Ectodermal cell (in vitro differentiated cells): Measurements from ENCODE around the gene SH3RF2.
"Not testable (repeated sequence)": the region's sequence is repeated elsewhere in the genome, so short reads cannot be mapped to it uniquely, and the experiment has no call there.

Source experiments
- H3K27ac ChIP-seq: 2 replicates; pipeline ENCODE4 v1.7.0; 2013; ENCODE audit warnings: mild to moderate bottlenecking, low read depth, low read length; ENCODE audit not compliant: insufficient read depth, poor library complexity, severe bottlenecking
- H3K27me3 ChIP-seq: 2 replicates; pipeline ENCODE4 v1.7.0; 2013; ENCODE audit warnings: mild to moderate bottlenecking, low read length; ENCODE audit not compliant: insufficient read depth, control insufficient read depth, poor library complexity, severe bottlenecking
- H3K36me3 ChIP-seq: one replicate; pipeline ENCODE4 v1.7.0; 2013; ENCODE audit warnings: low read length; ENCODE audit not compliant: control insufficient read depth, insufficient read depth
- H3K4me1 ChIP-seq: one replicate; pipeline ENCODE4 v1.7.0; 2013; ENCODE audit warnings: low read length; ENCODE audit not compliant: control insufficient read depth, insufficient read depth
- H3K4me3 ChIP-seq: 2 replicates; pipeline ENCODE4 v1.7.0; 2013; ENCODE audit warnings: low read depth, low read length, control low read depth; ENCODE audit not compliant: insufficient read depth
- H3K9me3 ChIP-seq: 2 replicates; pipeline ENCODE4 v1.7.0; 2013; ENCODE audit warnings: mild to moderate bottlenecking, low read length, moderate library complexity; ENCODE audit not compliant: control insufficient read depth
- WGBS, 2 experiments: methylation state at CpG; one replicate each; pipeline ENCODE4 v1.1.7; 2013; ENCODE audit warnings: missing lambda C conversion rate in 2 of 2; 5-methylcytosine and 5-hydroxymethylcytosine counted together

The SH3RF2 gene

GRCh38 chr5:145960848-145961600 is 24.6 kb downstream of the SH3RF2 start:
- 79 to 100% methylated on average over 3 of the region's 4 CpGs for WGBS, 2 experiments
- no peaks in the 10 kb centered on the region for H3K4me1 ChIP-seq
- H3K36me3 ChIP-seq, result no peaks in the 10 kb centered on the region
- H3K9me3 ChIP-seq, result no peaks in the 10 kb centered on the region
- H3K27ac ChIP-seq, result no peak overlapping the region
- H3K27me3 ChIP-seq, result no peaks in the 10 kb centered on the region
- no peak overlapping the region for H3K4me3 ChIP-seq

- Histone ChIP-seq H3K27me3 (no peaks in the 10 kb centered on the region), H3K9me3 (no peaks in the 10 kb centered on the region), H3K27ac (no peak overlapping the region), H3K36me3 (no peaks in the 10 kb centered on the region), H3K4me1 (no peaks in the 10 kb centered on the region), H3K4me3 (no peak overlapping the region)
- WGBS, 2 experiments, result 85 to 97% methylated on average over 2 of the region's 2 CpGs
These were observed 25.6 kb downstream of the SH3RF2 start for GRCh38 chr5:145962001-145962400.

- not testable (repeated sequence) for H3K4me3 ChIP-seq, H3K9me3 ChIP-seq, H3K27me3 ChIP-seq, H3K36me3 ChIP-seq, H3K27ac ChIP-seq, H3K4me1 ChIP-seq
- WGBS, 2 experiments, result 91 to 94% methylated on average over 9 of the region's 9 CpGs
These were observed 27.6 kb downstream of the SH3RF2 start for GRCh38 chr5:145964008-145964407.

GRCh38 chr5:145965804-145966203 is 29.4 kb downstream of the SH3RF2 start:
- Histone ChIP-seq H3K36me3 (no peaks in the 10 kb centered on the region), H3K9me3 (no peaks in the 10 kb centered on the region), H3K4me1 (no peaks in the 10 kb centered on the region), H3K4me3 (no peak overlapping the region), H3K27me3 (no peaks in the 10 kb centered on the region), H3K27ac (no peak overlapping the region)
- 75 to 76% methylated on average over 4 of the region's 4 CpGs for WGBS, 2 experiments

GRCh38 chr5:145967296-145967695 is 30.9 kb downstream of the SH3RF2 start:
- no peaks in the 10 kb centered on the region for H3K36me3 ChIP-seq
- WGBS, 2 experiments, result 96 to 100% methylated on average over 1 to 2 of the region's 2 CpGs
- no peaks in the 10 kb centered on the region for H3K9me3 ChIP-seq
- no peak overlapping the region for H3K4me3 ChIP-seq
- no peaks in the 10 kb centered on the region for H3K27me3 ChIP-seq
- H3K4me1 ChIP-seq, result no peaks in the 10 kb centered on the region
- no peak overlapping the region for H3K27ac ChIP-seq

GRCh38 chr5:145968970-145969713 is 32.8 kb downstream of the SH3RF2 start:
- Histone ChIP-seq H3K36me3 (no peaks in the 10 kb centered on the region), H3K27ac (no peak overlapping the region), H3K4me1 (no peaks in the 10 kb centered on the region), H3K9me3 (no peaks in the 10 kb centered on the region), H3K27me3 (no peaks in the 10 kb centered on the region), H3K4me3 (no peak overlapping the region)
- 92 to 93% methylated on average over 4 of the region's 4 CpGs for WGBS, 2 experiments

GRCh38 chr5:145969714-145970092 is 33.3 kb downstream of the SH3RF2 start:
- H3K36me3 ChIP-seq, result no peaks in the 10 kb centered on the region
- no peak overlapping the region for H3K4me3 ChIP-seq
- no peak overlapping the region for H3K27ac ChIP-seq
- no peaks in the 10 kb centered on the region for H3K9me3 ChIP-seq
- WGBS, 2 experiments, result 89 to 100% methylated on average over 1 to 2 of the region's 2 CpGs
- no peaks in the 10 kb centered on the region for H3K4me1 ChIP-seq
- H3K27me3 ChIP-seq, result no peaks in the 10 kb centered on the region

- Histone ChIP-seq H3K4me1 (no peaks in the 10 kb centered on the region), H3K27me3 (no peaks in the 10 kb centered on the region), H3K36me3 (no peaks in the 10 kb centered on the region), H3K9me3 (no peaks in the 10 kb centered on the region), H3K4me3 (no peak overlapping the region), H3K27ac (no peak overlapping the region)
- 90 to 93% methylated on average over 2 of the region's 2 CpGs for WGBS, 2 experiments
These were observed 34.7 kb downstream of the SH3RF2 start for GRCh38 chr5:145971108-145971507.

- WGBS, 2 experiments, result 90 to 100% methylated on average over 1 of the region's 1 CpG
- Histone ChIP-seq H3K4me1 (no peaks in the 10 kb centered on the region), H3K9me3 (no peaks in the 10 kb centered on the region), H3K36me3 (no peaks in the 10 kb centered on the region), H3K27ac (no peak overlapping the region), H3K27me3 (no peaks in the 10 kb centered on the region), H3K4me3 (no peak overlapping the region)
These were observed 35.3 kb downstream of the SH3RF2 start for GRCh38 chr5:145971701-145972100.

- WGBS, 2 experiments, result 93 to 95% methylated on average over 3 of the region's 3 CpGs
These were observed 38.6 kb downstream of the SH3RF2 start for GRCh38 chr5:145975001-145975360.

More at GRCh38 chr5:145975001-145975360, 38.6 kb downstream of the SH3RF2 start:
- no peaks in the 10 kb centered on the region for H3K36me3 ChIP-seq
- H3K4me1 ChIP-seq, result no peaks in the 10 kb centered on the region
- no peaks in the 10 kb centered on the region for H3K9me3 ChIP-seq
- no peak overlapping the region for H3K4me3 ChIP-seq
- H3K27ac ChIP-seq, result no peak overlapping the region
- no peaks in the 10 kb centered on the region for H3K27me3 ChIP-seq
